GM12878 (cell line): Measurements from ENCODE around the gene KREMEN2. TPM values are rescaled to one million over a fixed set of nuclear protein-coding genes. Genes with fewer than 3 reads are reported as not detected.

Experiments
- ATAC-seq: fragments of 200-7000 bp; cut with Tn5 transposase; 3 replicates; pipeline ENCODE4 v1.9.1; 2020; ENCODE audit warnings: mild to moderate bottlenecking, moderate library complexity
- BruUV-seq: library from RNA; stranded (reverse); fragments of 400-500 nt; replicated peaks from 2 replicates; lab custom pipeline; 2021; lab: Mats Ljungman, UMichigan
- CTCF ChIA-PET: fragments of 300-600 bp; sonication (Branson Sonifier 250); formaldehyde crosslinking; extraction: SDS; loops from one replicate; lab custom pipeline; 2021; ENCODE audit warnings: inconsistent platforms; lab: Yijun Ruan, JAX
- POLR2A ChIA-PET: fragments of 350-600 bp; formaldehyde crosslinking; extraction: SDS; loops from one replicate; lab custom pipeline; 2021; ENCODE audit warnings: inconsistent platforms; lab: Charles Lee
- RAD21 ChIA-PET: fragments of 300-600 bp; sonication (Branson Sonifier 250); formaldehyde crosslinking; loops from one replicate; lab custom pipeline; 2023; ENCODE audit warnings: antibody characterized with exemption; ENCODE audit not compliant: unreplicated experiment; lab: Charles Lee
- SMC1A ChIA-PET: fragments of 300-600 bp; sonication (Branson Sonifier 250); formaldehyde crosslinking; loops from one replicate; lab custom pipeline; 2023; ENCODE audit not compliant: unreplicated experiment, uncharacterized antibody; lab: Charles Lee
- DNase-seq: peaks from one replicate; pipeline ENCODE4 v3.0.0-alpha.2; 2011; ENCODE audit warnings: low read depth, low spot score
- FAIRE-seq: peaks from 3 replicates; lab custom pipeline; 2011; peaks lifted over from hg19 to GRCh38; lab: Jason Lieb, UNC
- H2AFZ ChIP-seq: 2 replicates; pipeline ENCODE4 v1.6.0; 2011; ENCODE audit warnings: low read depth, low read length, control low read depth; ENCODE audit not compliant: control insufficient read depth
- H3K27ac ChIP-seq: 2 replicates; pipeline ENCODE4 v1.5.1; 2011; ENCODE audit warnings: control low read depth; ENCODE audit not compliant: control insufficient read depth, insufficient read depth
- H3K27me3 ChIP-seq, 2 experiments: replicated peaks in 1 of 2; 2 replicates each; pipeline versions ENCODE4 v1.6.0 to v1.6.1; 2011; ENCODE audit warnings: low read length in 1 of 2; ENCODE audit not compliant: control insufficient read depth in 2 of 2, insufficient read depth in 2 of 2
- H3K36me3 ChIP-seq, 2 experiments: 2 replicates each; pipeline ENCODE4 v1.5.1; 2011; ENCODE audit warnings: low read length in 1 of 2; ENCODE audit not compliant: control insufficient read depth in 2 of 2, insufficient read depth in 2 of 2
- H3K4me1 ChIP-seq: 2 replicates; pipeline ENCODE4 v1.6.1; 2011; ENCODE audit warnings: mild to moderate bottlenecking, low read length, moderate library complexity, mixed read lengths; ENCODE audit not compliant: control insufficient read depth, insufficient read depth
- H3K4me2 ChIP-seq: 2 replicates; pipeline ENCODE4 v1.6.0; 2011; ENCODE audit warnings: control low read depth; ENCODE audit not compliant: control insufficient read depth, insufficient read depth
- H3K4me3 ChIP-seq: fragments of 200-600 bp; sonication (generic); 2 replicates; pipeline ENCODE4 v1.5.1; 2016
- H3K79me2 ChIP-seq: 2 replicates; pipeline ENCODE4 v1.6.0; 2011; ENCODE audit warnings: low read length; ENCODE audit not compliant: control insufficient read depth, insufficient read depth
- H3K9ac ChIP-seq: 2 replicates; pipeline ENCODE4 v1.8.0; 2011; ENCODE audit warnings: low read length, control low read depth, mixed read lengths; ENCODE audit not compliant: control insufficient read depth, insufficient read depth
- H3K9me3 ChIP-seq: replicated peaks from 3 replicates; pipeline ENCODE4 v1.5.1; 2011; ENCODE audit warnings: mild to moderate bottlenecking, low read length; ENCODE audit not compliant: control insufficient read depth, insufficient read depth
- H4K20me1 ChIP-seq: 2 replicates; pipeline ENCODE4 v1.6.0; 2011; ENCODE audit not compliant: control insufficient read depth, insufficient read depth
- MTA3 ChIP-seq: IDR thresholded peaks from 2 replicates; pipeline ENCODE4 v1.6.1; 2012; ENCODE audit warnings: low read length, inconsistent platforms, borderline replicate concordance
- WGBS: methylation state at CpG from one replicate; pipeline ENCODE4 v1.1.6; 2016; ENCODE audit warnings: low lambda C conversion rate; ENCODE audit not compliant: insufficient replicate concordance, insufficient coverage; ENCODE audit errors: missing lambda C conversion rate; 5-methylcytosine and 5-hydroxymethylcytosine counted together
- in situ Hi-C: fragments of 300-500 bp; cut with MboI; formaldehyde crosslinking; loops from 9 replicates; pipeline ENCODE4 v1.14.3; 2018; ENCODE audit warnings: mixed read lengths
- intact Hi-C: fragments of 100-400 bp; cut with micrococcal nuclease; formaldehyde crosslinking; loops from one replicate; pipeline ENCODE4 v1.14.2; 2022; ENCODE audit not compliant: unreplicated experiment
- polyA plus RNA-seq, 11 experiments: library from polyadenylated mRNA; depleted of rRNA in 4 of 11; unstranded in 6 of 11; stranded (reverse) in 5 of 11; fragments of >200 nt; fragmentation: Nextera tagmentation in 4 of 11; fragmentation: Illumina TruSeq in 1 of 11; extraction: Ambion mirVana in 4 of 11; extraction: Trizol in 1 of 11; gene quantifications; 1 replicate in 1 of 11; 2 replicates in 10 of 11; pipeline versions ENCODE4 v1.2.1 to v1.2.3, GENCODE V29; 2011 to 2016; ENCODE audit warnings: inconsistent platforms in 2 of 11, missing spikeins in 2 of 11, low read depth in 1 of 11
- total RNA-seq, 4 experiments: library from RNA; depleted of rRNA in 3 of 4; stranded (reverse); fragments of >200 nt in 3 of 4; fragmentation: Illumina TruSeq in 1 of 4; extraction: Trizol in 1 of 4; gene quantifications; 2 replicates each; pipeline versions ENCODE4 v1.2.1 to v1.2.3, GENCODE V29; 2013 to 2021
- TF ChIP-seq, protein P1 (sequence below): fragments of 450-650 bp; IDR thresholded peaks from 2 replicates; pipeline ENCODE4 v1.6.1; 2017; ENCODE audit warnings: low read depth, mild to moderate bottlenecking, moderate library complexity
- TF ChIP-seq, protein P2 (sequence below): fragments of 450-650 bp; IDR thresholded peaks from 2 replicates; pipeline ENCODE4 v1.6.1; 2017; ENCODE audit warnings: mild to moderate bottlenecking, moderate library complexity

KREMEN2 gene
- total and polyA plus RNA-seq, 10 of the 15 experiments (the other 5 are each of a cell fraction or from before 2014, with no cell fraction given) = 0.06 to 3.7 (median 0.83) TPM; not detected in 2

GRCh38 chr16:3010510-3010909 lies 46.4 kb downstream of the KREMEN2 start:
- SMC1A ChIA-PET = no interaction called here
- Histone ChIP-seq H3K4me3 (no peak overlapping the region), H3K4me1 (peaks cover 17% of the 10 kb centered on the region), H3K9me3 (no peaks in the 10 kb centered on the region), H3K27ac (no peak overlapping the region), H3K36me3 (no peaks in the 10 kb centered on the region), H3K27me3 (peaks cover 0 to 17% of the 10 kb centered on the region in 2 experiments)
- DNase-seq (no peak), ATAC-seq (no peak)
- WGBS = 76% methylated on average over 8 of the region's 8 CpGs
- RAD21 ChIA-PET = interaction anchor here (1.2 to 2.1 kb wide), 2 partner anchors 10 to 18 kb away, joined by 5 to 7 read pairs; partner anchors contain the start of gene TNFRSF12A
- BruUV-seq = no TSS peak
- TF ChIP-seq, protein P1, sequence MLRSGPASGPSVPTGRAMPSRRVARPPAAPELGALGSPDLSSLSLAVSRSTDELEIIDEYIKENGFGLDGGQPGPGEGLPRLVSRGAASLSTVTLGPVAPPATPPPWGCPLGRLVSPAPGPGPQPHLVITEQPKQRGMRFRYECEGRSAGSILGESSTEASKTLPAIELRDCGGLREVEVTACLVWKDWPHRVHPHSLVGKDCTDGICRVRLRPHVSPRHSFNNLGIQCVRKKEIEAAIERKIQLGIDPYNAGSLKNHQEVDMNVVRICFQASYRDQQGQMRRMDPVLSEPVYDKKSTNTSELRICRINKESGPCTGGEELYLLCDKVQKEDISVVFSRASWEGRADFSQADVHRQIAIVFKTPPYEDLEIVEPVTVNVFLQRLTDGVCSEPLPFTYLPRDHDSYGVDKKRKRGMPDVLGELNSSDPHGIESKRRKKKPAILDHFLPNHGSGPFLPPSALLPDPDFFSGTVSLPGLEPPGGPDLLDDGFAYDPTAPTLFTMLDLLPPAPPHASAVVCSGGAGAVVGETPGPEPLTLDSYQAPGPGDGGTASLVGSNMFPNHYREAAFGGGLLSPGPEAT = no peak
- TF ChIP-seq, protein P2, sequence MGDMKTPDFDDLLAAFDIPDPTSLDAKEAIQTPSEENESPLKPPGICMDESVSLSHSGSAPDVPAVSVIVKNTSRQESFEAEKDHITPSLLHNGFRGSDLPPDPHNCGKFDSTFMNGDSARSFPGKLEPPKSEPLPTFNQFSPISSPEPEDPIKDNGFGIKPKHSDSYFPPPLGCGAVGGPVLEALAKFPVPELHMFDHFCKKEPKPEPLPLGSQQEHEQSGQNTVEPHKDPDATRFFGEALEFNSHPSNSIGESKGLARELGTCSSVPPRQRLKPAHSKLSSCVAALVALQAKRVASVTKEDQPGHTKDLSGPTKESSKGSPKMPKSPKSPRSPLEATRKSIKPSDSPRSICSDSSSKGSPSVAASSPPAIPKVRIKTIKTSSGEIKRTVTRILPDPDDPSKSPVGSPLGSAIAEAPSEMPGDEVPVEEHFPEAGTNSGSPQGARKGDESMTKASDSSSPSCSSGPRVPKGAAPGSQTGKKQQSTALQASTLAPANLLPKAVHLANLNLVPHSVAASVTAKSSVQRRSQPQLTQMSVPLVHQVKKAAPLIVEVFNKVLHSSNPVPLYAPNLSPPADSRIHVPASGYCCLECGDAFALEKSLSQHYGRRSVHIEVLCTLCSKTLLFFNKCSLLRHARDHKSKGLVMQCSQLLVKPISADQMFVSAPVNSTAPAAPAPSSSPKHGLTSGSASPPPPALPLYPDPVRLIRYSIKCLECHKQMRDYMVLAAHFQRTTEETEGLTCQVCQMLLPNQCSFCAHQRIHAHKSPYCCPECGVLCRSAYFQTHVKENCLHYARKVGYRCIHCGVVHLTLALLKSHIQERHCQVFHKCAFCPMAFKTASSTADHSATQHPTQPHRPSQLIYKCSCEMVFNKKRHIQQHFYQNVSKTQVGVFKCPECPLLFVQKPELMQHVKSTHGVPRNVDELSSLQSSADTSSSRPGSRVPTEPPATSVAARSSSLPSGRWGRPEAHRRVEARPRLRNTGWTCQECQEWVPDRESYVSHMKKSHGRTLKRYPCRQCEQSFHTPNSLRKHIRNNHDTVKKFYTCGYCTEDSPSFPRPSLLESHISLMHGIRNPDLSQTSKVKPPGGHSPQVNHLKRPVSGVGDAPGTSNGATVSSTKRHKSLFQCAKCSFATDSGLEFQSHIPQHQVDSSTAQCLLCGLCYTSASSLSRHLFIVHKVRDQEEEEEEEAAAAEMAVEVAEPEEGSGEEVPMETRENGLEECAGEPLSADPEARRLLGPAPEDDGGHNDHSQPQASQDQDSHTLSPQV = no peak
- no peak for TF ChIP-seq MTA3
- TF ChIP-seq, all 136 proteins: peak for 0
- Histone ChIP-seq H3K4me2 (no peak overlapping the region), H3K9ac (no peak overlapping the region), H3K79me2 (no peaks in the 10 kb centered on the region), H2AFZ (no peak overlapping the region), H4K20me1 (no peaks in the 10 kb centered on the region)
- ChIA-PET POLR2A (interaction anchor here (1.6 kb wide), 1 partner anchor 9 kb away, joined by 5 read pairs; the partner anchor contains the start of gene TNFRSF12A), CTCF (interaction anchor here (11.3 kb wide), 1 partner anchor 16 kb away, joined by 421 read pairs; the partner anchor contains the start of genes CLDN6, HCFC1R1, THOC6 and TNFRSF12A)
- FAIRE-seq = no peak
- in situ Hi-C loops = no loop called here
- intact Hi-C loops = no loop called here
